ENCODE measurements around the gene LCN2. TPM values are rescaled to one million over a fixed set of nuclear protein-coding genes. Genes with fewer than 3 reads are reported as not detected.
"Not testable (repeated sequence)": the region's sequence is repeated elsewhere in the genome, so short reads cannot be mapped to it uniquely, and the experiment has no call there.

Gene LCN2
- total RNA-seq, 1 experiment from 2014 or later, result 537 TPM

DNA sequence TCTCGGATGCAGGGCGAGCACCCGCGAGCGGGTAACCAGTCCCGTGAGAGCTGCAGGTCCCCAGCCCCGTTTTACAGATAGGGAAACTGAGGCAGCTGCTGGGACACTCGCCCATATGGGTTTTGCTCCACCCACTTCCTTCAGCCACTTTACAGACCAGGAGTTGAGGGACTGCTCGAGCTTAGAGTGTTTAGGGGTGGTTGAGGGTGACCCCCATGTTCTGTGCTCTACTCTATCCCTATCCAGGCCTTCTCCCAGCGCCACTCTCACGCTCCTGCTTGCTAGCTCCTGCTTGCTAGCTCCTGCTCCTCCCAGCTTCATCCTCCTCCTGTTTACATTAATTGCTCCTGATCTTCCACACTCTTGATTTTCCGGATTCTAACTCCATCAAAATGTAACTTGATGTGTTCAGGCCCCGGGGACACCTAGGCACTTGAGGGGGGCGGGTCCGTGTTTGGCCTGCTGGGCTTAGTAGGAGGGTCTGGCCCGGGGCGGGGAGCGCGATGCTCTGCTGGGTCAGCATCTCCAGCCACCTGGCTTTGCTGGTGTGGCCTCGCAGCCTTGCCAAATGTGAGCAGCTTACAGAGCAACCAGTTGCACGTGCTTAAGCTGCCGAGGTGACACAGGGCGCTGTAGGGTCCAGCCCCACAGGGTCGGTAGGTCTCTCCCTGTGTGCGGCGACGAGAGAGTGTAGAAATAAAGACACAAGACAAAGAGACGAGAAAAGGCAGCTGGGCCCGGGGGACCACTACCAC lies 20.2 kb upstream of the LCN2 start:
- Histone ChIP-seq H3K4me3 (peak overlapping the region; percentile 86), H2AFZ (peak overlapping the region; percentile 94), H3K27me3 (ENCODE audit: insufficient read depth, low read depth) (no peaks in the 10 kb centered on the region), H4K20me1 (ENCODE audit: insufficient read depth) (peaks cover 16% of the 10 kb centered on the region), H3K4me1 (replicated peaks; ENCODE audit: insufficient read depth) (peaks cover 22% of the 10 kb centered on the region), H3K27ac (no peak overlapping the region), H3K36me3 (ENCODE audit: low read depth) (no peaks in the 10 kb centered on the region), H3F3A (ENCODE audit: insufficient read depth, low read depth) (peaks cover 13% of the 10 kb centered on the region; the same call in 1 of the 2 replicates), H3K79me2 (ENCODE audit: low read depth) (peaks cover 42% of the 10 kb centered on the region), H3K4me2 (peak overlapping the region; percentile 91), H3K9me2 (ENCODE audit: insufficient read depth) (no peaks in the 10 kb centered on the region), H3K9me3 (ENCODE audit: insufficient read depth, low read depth) (no peaks in the 10 kb centered on the region)
- intact Hi-C loops (cut with micrococcal nuclease; ENCODE audit: unreplicated experiment), result loop anchor here (1.0 to 5.0 kb wide), 6 partner anchors 20 to 423 kb away; partner anchors contain the start of genes BBLN, GOLGA2, LCN2 and SLC27A4
- CTCF ChIA-PET, result interaction anchor here (0.6 to 1.4 kb wide), 6 partner anchors 9 to 343 kb away, joined by 3 to 5 read pairs (median 3); partner anchors contain the start of gene CDK9
- TF ChIP-seq EZH2 (IDR thresholded peaks at IDR 0.05; ENCODE audit: low read depth), result no peak
- TF ChIP-seq CTCF (conservative IDR thresholded peaks at IDR 0.05), result no peak
- BruUV-seq (replicated peaks), result TSS peak; percentile 87
- POLR2A ChIA-PET (ENCODE audit: unreplicated experiment), result interaction anchor here (0.5 to 1.5 kb wide), 7 partner anchors 8 to 200 kb away, joined by 3 to 14 read pairs (median 4); partner anchors contain the start of gene BBLN
- DNase-seq, result no peak

DNA sequence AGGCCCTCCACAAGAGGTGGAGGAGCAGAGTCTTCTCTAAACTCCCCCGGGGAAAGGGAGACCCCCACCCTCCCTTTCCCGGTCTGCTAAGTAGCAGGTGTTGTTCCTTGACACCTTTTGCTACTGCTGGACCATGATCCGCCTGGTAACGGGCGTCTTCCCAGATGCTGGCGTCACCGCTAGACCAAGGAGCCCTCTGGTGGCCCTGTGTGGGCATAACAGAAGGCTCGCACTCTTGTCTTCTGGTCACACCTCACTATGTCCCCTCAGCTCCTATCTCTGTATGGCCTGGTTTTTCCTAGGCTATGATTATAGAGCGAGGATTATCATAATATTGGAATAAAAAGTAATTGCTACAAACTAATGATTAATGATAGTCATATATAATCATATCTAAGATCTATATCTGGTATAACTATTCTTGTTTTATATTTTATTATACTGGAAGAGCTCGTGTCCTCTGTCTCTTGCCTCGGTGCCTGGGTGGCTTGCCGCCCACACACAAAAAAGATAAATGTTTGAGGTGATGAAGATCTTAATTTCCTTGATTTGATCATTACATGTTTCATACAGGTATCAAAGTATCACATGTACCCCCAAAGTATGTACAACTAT lies 19.2 kb upstream of the LCN2 start:
- peak; percentile 67 for TF ChIP-seq CTCF (conservative IDR thresholded peaks at IDR 0.05)
- not testable (repeated sequence) for H3K4me3 ChIP-seq; H2AFZ ChIP-seq; BruUV-seq (replicated peaks); H3K27me3 ChIP-seq (ENCODE audit: insufficient read depth, low read depth); H3K9me3 ChIP-seq (ENCODE audit: insufficient read depth, low read depth); H4K20me1 ChIP-seq (ENCODE audit: insufficient read depth); H3K9me2 ChIP-seq (ENCODE audit: insufficient read depth); H3K27ac ChIP-seq; H3K36me3 ChIP-seq (ENCODE audit: low read depth)
- H3K4me1 ChIP-seq (replicated peaks; ENCODE audit: insufficient read depth), result peaks cover 22% of the 10 kb centered on the region
- intact Hi-C loops (cut with micrococcal nuclease; ENCODE audit: unreplicated experiment), result loop anchor here (5.0 kb wide), 3 partner anchors 147 to 422 kb away; partner anchors contain the start of genes GOLGA2, SLC27A4, SPTAN1 and SWI5
- DNase-seq, result peak in 1 of 2 experiments; percentile 72
- H3F3A ChIP-seq (ENCODE audit: insufficient read depth, low read depth), result peaks cover 13% of the 10 kb centered on the region; the same call in 1 of the 2 replicates
- POLR2A ChIA-PET (ENCODE audit: unreplicated experiment), result interaction anchor here (0.7 kb wide), 1 partner anchor 67 kb away, joined by 3 read pairs; no protein-coding TSS in a partner anchor
- CTCF ChIA-PET, result interaction anchor here (0.6 to 1.0 kb wide), 2 partner anchors 10 to 70 kb away, joined by 3 to 11 read pairs; no protein-coding TSS in a partner anchor
- peak overlapping the region; percentile 91; the same call in 1 of the 2 replicates for H3K4me2 ChIP-seq
- peaks cover 34% of the 10 kb centered on the region for H3K79me2 ChIP-seq (ENCODE audit: low read depth)

GRCh38 chr9:128130651-128131050 lies 18.6 kb upstream of the LCN2 start:
- POLR2A ChIA-PET (ENCODE audit: unreplicated experiment), result interaction anchor here (0.7 kb wide), 1 partner anchor 66 kb away, joined by 3 read pairs; no protein-coding TSS in a partner anchor
- intact Hi-C loops (cut with micrococcal nuclease; ENCODE audit: unreplicated experiment), result not testable (repeated sequence)

GRCh38 chr9:128131346-128131745 lies 17.9 kb upstream of the LCN2 start:
- BruUV-seq (replicated peaks); H3K27ac ChIP-seq; H3K36me3 ChIP-seq (ENCODE audit: low read depth); H3K4me3 ChIP-seq; H3K9me2 ChIP-seq (ENCODE audit: insufficient read depth); H3K9me3 ChIP-seq (ENCODE audit: insufficient read depth, low read depth); CTCF ChIA-PET; H2AFZ ChIP-seq; POLR2A ChIA-PET (ENCODE audit: unreplicated experiment); intact Hi-C loops (cut with micrococcal nuclease; ENCODE audit: unreplicated experiment); H3K4me2 ChIP-seq; DNase-seq; H3K27me3 ChIP-seq (ENCODE audit: insufficient read depth, low read depth); H4K20me1 ChIP-seq (ENCODE audit: insufficient read depth): not testable (repeated sequence)
- peaks cover 14% of the 10 kb centered on the region for H3K4me1 ChIP-seq (replicated peaks; ENCODE audit: insufficient read depth)
- peaks cover 21% of the 10 kb centered on the region for H3K79me2 ChIP-seq (ENCODE audit: low read depth)
- H3F3A ChIP-seq (ENCODE audit: insufficient read depth, low read depth), result peaks cover 13% of the 10 kb centered on the region; the same call in 1 of the 2 replicates

More at GRCh38 chr9:128130651-128131050, 18.6 kb upstream of the LCN2 start:
- not testable (repeated sequence) for H2AFZ ChIP-seq; H3K4me2 ChIP-seq; DNase-seq; H4K20me1 ChIP-seq (ENCODE audit: insufficient read depth); H3K9me3 ChIP-seq (ENCODE audit: insufficient read depth, low read depth); H3K27ac ChIP-seq; H3K27me3 ChIP-seq (ENCODE audit: insufficient read depth, low read depth); H3K36me3 ChIP-seq (ENCODE audit: low read depth); H3K9me2 ChIP-seq (ENCODE audit: insufficient read depth); H3K4me3 ChIP-seq; BruUV-seq (replicated peaks)
- Histone ChIP-seq H3K79me2 (ENCODE audit: low read depth) (peaks cover 28% of the 10 kb centered on the region), H3F3A (ENCODE audit: insufficient read depth, low read depth) (peaks cover 13% of the 10 kb centered on the region; the same call in 1 of the 2 replicates), H3K4me1 (replicated peaks; ENCODE audit: insufficient read depth) (peaks cover 21% of the 10 kb centered on the region)
- CTCF ChIA-PET, result interaction anchor here (0.6 kb wide), 1 partner anchor 10 kb away, joined by 11 read pairs; no protein-coding TSS in a partner anchor

- H3K36me3 ChIP-seq (ENCODE audit: low read depth); H4K20me1 ChIP-seq (ENCODE audit: insufficient read depth); BruUV-seq (replicated peaks); H3K27me3 ChIP-seq (ENCODE audit: insufficient read depth, low read depth); POLR2A ChIA-PET (ENCODE audit: unreplicated experiment); H3K4me3 ChIP-seq; H3K9me3 ChIP-seq (ENCODE audit: insufficient read depth, low read depth); H3K27ac ChIP-seq; H3K4me2 ChIP-seq; H3F3A ChIP-seq (ENCODE audit: insufficient read depth, low read depth); CTCF ChIA-PET; intact Hi-C loops (cut with micrococcal nuclease; ENCODE audit: unreplicated experiment); H3K9me2 ChIP-seq (ENCODE audit: insufficient read depth); H2AFZ ChIP-seq; DNase-seq: not testable (repeated sequence)
- peaks cover 17% of the 10 kb centered on the region for H3K4me1 ChIP-seq (replicated peaks; ENCODE audit: insufficient read depth)
- peaks cover 13% of the 10 kb centered on the region for H3K79me2 ChIP-seq (ENCODE audit: low read depth)
These were observed 17.1 kb upstream of the LCN2 start for GRCh38 chr9:128132139-128132538.

Measured in PC-9 (cell line).